ENCODE results near the gene OTOP1. TPM values are rescaled to one million over a fixed set of nuclear protein-coding genes. Genes with fewer than 3 reads are reported as not detected.
"Not testable (repeated sequence)": the region's sequence is repeated elsewhere in the genome, so short reads cannot be mapped to it uniquely, and the experiment has no call there.

Gene OTOP1
- total RNA-seq, 1 experiment from 2014 or later, result not detected

DNA sequence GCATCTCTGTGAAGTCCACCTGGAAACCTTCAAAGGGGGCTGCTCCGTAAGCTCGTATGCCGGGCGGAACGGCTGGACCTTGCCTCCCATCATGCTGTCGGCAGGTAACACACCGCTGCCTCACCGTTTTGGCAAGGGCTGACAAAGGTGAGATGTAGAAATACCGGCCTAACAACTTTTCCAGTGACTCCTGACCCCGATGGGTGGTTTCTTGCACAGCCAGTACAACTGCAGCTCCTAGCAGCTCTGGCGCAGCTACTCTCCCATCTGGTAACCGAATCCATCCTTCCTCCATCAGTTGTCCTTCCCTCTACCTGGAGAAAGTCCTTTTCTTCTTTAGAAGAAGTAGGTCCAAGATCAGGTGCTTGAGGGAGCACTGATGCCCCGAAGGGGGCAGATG, 59.7 kb downstream of the OTOP1 start:
- H2AK5ac ChIP-seq (ENCODE audit: insufficient read length, low read length); H3K79me2 ChIP-seq (ENCODE audit: insufficient read depth, low read length); H3K27ac ChIP-seq (ENCODE audit: insufficient read length, low read depth, low read length); H3K79me1 ChIP-seq (ENCODE audit: insufficient read depth, low read depth, low read length, poor library complexity, severe bottlenecking); H3K9ac ChIP-seq (ENCODE audit: extremely low read depth, insufficient read length, low read length); H3T11ph ChIP-seq (ENCODE audit: low read length); H3K9me3 Mint-ChIP-seq; H3K9me3 ChIP-seq (ENCODE audit: control insufficient read depth, low read depth, low read length); H2AFZ ChIP-seq (ENCODE audit: low read length); H3K4me1 ChIP-seq (ENCODE audit: insufficient read depth, low read length); H3K14ac ChIP-seq (ENCODE audit: insufficient read depth, low read length); H2BK120ac ChIP-seq (ENCODE audit: low read depth, low read length, poor library complexity, severe bottlenecking); H3K4me3 Mint-ChIP-seq; H2BK20ac ChIP-seq (ENCODE audit: low read depth, low read length, poor library complexity, severe bottlenecking); H3K23me2 ChIP-seq (ENCODE audit: insufficient read length, low read depth, low read length, poor library complexity, severe bottlenecking); H4K8ac ChIP-seq (replicated peaks; ENCODE audit: insufficient read length, low read depth, low read length); H4K5ac ChIP-seq (ENCODE audit: insufficient read length, low read depth, low read length); H3K18ac ChIP-seq (ENCODE audit: insufficient read length, low read depth, low read length); H3K36me3 Mint-ChIP-seq (ENCODE audit: insufficient read depth in 1 of 3, low read depth in 3 of 3); H2BK15ac ChIP-seq (ENCODE audit: low read depth, low read length); H2BK5ac ChIP-seq (ENCODE audit: insufficient read length, low read length); H3K27me3 ChIP-seq (ENCODE audit: insufficient read depth, low read length); H2BK12ac ChIP-seq (ENCODE audit: insufficient read length, low read depth, low read length); H3K4me2 ChIP-seq (ENCODE audit: insufficient read depth, insufficient read length, low read length); H3K56ac ChIP-seq (ENCODE audit: insufficient read length, low read depth, low read length); H4K91ac ChIP-seq (ENCODE audit: insufficient read length, low read depth, low read length); H3K27ac Mint-ChIP-seq; H3K23ac ChIP-seq (ENCODE audit: insufficient read length, low read depth, low read length); H3K4ac ChIP-seq (ENCODE audit: low read depth, low read length); H4K20me1 ChIP-seq (ENCODE audit: control insufficient read depth, insufficient read depth, insufficient read length); DNase-seq: not testable (repeated sequence)
- WGBS (ENCODE audit: extremely low coverage, insufficient read length, low lambda C conversion rate), result no CpG with 5 or more reads among the region's 13 CpGs
- Mint-ChIP-seq H3K27me3 (ENCODE audit: low read depth) (peaks cover 24% of the 10 kb centered on the region), H3K4me1 (peaks cover 21 to 28% of the 10 kb centered on the region in 2 experiments)

DNA sequence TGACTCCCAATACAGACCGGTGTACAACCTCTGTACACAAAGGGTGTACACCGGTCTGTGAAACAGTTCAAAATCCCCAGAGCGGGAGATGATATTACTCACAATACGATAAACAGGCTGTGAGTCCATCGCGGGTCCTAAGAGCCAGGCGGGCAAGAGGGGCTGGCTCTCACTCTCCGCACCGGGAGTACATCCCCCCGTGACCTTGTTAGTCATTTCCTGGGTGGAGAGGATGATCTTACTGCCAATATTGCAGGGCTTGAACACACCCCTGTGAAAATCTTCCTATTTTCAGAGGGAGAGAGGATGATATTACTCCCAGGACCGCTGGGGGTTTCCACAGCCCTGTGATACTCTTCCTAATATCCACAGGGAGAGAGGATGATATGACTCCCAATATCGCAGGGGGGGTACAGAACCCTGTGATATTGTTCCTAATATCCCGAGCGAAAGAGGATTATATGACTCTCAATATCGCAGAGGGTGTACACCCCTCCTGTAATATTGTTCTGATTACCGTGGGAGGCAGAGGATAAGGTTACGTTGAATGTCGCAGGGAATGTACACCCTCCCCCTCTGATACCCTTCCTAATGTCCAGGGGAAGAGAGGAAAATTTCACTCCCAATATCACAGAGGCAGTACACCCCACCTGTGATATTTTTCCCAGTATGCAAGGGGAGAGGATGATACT, 60.9 kb downstream of the OTOP1 start:
- H3T11ph ChIP-seq (ENCODE audit: low read length); H3K18ac ChIP-seq (ENCODE audit: insufficient read length, low read depth, low read length); H3K23me2 ChIP-seq (ENCODE audit: insufficient read length, low read depth, low read length, poor library complexity, severe bottlenecking); H3K79me2 ChIP-seq (ENCODE audit: insufficient read depth, low read length); H2BK5ac ChIP-seq (ENCODE audit: insufficient read length, low read length); H2BK15ac ChIP-seq (ENCODE audit: low read depth, low read length); DNase-seq; H3K4me3 Mint-ChIP-seq; H3K4me2 ChIP-seq (ENCODE audit: insufficient read depth, insufficient read length, low read length); H3K4me1 ChIP-seq (ENCODE audit: insufficient read depth, low read length); H3K9me3 ChIP-seq (ENCODE audit: control insufficient read depth, low read depth, low read length); H3K56ac ChIP-seq (ENCODE audit: insufficient read length, low read depth, low read length); H3K36me3 Mint-ChIP-seq (ENCODE audit: insufficient read depth in 1 of 3, low read depth in 3 of 3); H4K91ac ChIP-seq (ENCODE audit: insufficient read length, low read depth, low read length); H2AK5ac ChIP-seq (ENCODE audit: insufficient read length, low read length); H2BK20ac ChIP-seq (ENCODE audit: low read depth, low read length, poor library complexity, severe bottlenecking); H2BK12ac ChIP-seq (ENCODE audit: insufficient read length, low read depth, low read length); H2AFZ ChIP-seq (ENCODE audit: low read length); H4K20me1 ChIP-seq (ENCODE audit: control insufficient read depth, insufficient read depth, insufficient read length); H3K9me3 Mint-ChIP-seq; H2BK120ac ChIP-seq (ENCODE audit: low read depth, low read length, poor library complexity, severe bottlenecking); H3K9ac ChIP-seq (ENCODE audit: extremely low read depth, insufficient read length, low read length); H4K5ac ChIP-seq (ENCODE audit: insufficient read length, low read depth, low read length); H4K8ac ChIP-seq (replicated peaks; ENCODE audit: insufficient read length, low read depth, low read length); H3K79me1 ChIP-seq (ENCODE audit: insufficient read depth, low read depth, low read length, poor library complexity, severe bottlenecking); H3K14ac ChIP-seq (ENCODE audit: insufficient read depth, low read length); H3K23ac ChIP-seq (ENCODE audit: insufficient read length, low read depth, low read length); H3K27me3 ChIP-seq (ENCODE audit: insufficient read depth, low read length); H3K4ac ChIP-seq (ENCODE audit: low read depth, low read length); H3K27ac ChIP-seq (ENCODE audit: insufficient read length, low read depth, low read length); H3K27ac Mint-ChIP-seq: not testable (repeated sequence)
- WGBS (ENCODE audit: extremely low coverage, insufficient read length, low lambda C conversion rate), result no CpG with 5 or more reads among the region's 18 CpGs
- H3K27me3 Mint-ChIP-seq (ENCODE audit: low read depth), result peaks cover 20% of the 10 kb centered on the region
- H3K4me1 Mint-ChIP-seq, result peaks cover 32 to 39% of the 10 kb centered on the region in 2 experiments
